ENCODE data around the gene SUMO4.

DNA sequence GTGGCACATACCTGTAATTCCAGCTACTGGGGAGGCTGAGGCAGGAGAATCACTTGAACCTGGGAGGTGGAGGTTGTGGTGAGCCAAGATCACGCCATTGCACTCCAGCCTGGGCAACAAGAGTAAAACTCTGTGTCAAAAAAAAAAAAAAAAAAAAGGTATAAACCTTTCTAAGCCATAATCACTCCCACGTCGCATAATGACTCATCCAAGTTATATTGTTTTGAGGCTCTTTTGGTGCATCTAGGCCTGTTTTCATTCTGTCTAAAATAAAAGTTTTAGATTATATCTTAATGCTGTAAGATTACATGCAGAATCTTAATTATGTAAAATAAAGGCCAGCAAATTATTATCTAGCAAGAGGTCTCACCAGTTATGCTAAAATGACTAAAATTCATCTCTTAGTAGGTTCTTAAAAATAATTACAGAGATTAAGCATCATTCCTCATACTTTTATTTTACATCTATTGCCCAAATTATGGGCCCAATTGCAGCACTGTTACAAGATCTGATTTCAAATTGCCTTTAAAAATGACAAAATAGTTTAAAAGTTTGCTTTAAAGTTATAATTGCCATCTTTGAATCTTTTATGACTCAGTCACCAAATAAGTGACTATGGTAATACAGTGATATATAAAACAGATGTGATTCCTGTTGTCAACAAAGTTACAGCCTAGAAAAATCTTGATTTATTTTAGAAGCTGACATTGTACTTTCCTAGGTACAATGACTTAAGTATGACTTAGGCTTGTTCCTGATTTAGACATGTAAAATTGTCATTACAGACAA, 10.4 kb upstream of the SUMO4 start:
- TF ChIP-seq IKZF1 (conservative IDR thresholded peaks at IDR 0.05) (no peak), ZNF274 (IDR thresholded peaks at IDR 0.05; ENCODE audit: insufficient read depth, insufficient read length) (no peak), NFYB (IDR thresholded peaks at IDR 0.05; ENCODE audit: insufficient read depth, low read depth, low read length) (no peak), EP300 (IDR thresholded peaks at IDR 0.05; ENCODE audit: borderline replicate concordance in 1 of 2, control insufficient read depth in 1 of 2, low read depth in 2 of 2, low read length in 2 of 2) (no peak), SPI1 (IDR thresholded peaks at IDR 0.05; ENCODE audit: borderline replicate concordance, insufficient read depth, low read depth, low read length) (no peak), ZNF217 (IDR thresholded peaks at IDR 0.05) (no peak), SIX5 (IDR thresholded peaks at IDR 0.05; ENCODE audit: low read depth, low read length, severe bottlenecking) (no peak), RFX5 (IDR thresholded peaks at IDR 0.05; ENCODE audit: low read depth, low read length) (no peak), ZZZ3 (IDR thresholded peaks at IDR 0.05; ENCODE audit: control insufficient read depth, insufficient read length, low read depth) (no peak), POLR2A (IDR thresholded peaks at IDR 0.05; ENCODE audit: low read depth, low read length) (no peak), POLR2AphosphoS5 (IDR thresholded peaks at IDR 0.05; ENCODE audit: low read length) (no peak)
- TF ChIP-seq, protein P1, sequence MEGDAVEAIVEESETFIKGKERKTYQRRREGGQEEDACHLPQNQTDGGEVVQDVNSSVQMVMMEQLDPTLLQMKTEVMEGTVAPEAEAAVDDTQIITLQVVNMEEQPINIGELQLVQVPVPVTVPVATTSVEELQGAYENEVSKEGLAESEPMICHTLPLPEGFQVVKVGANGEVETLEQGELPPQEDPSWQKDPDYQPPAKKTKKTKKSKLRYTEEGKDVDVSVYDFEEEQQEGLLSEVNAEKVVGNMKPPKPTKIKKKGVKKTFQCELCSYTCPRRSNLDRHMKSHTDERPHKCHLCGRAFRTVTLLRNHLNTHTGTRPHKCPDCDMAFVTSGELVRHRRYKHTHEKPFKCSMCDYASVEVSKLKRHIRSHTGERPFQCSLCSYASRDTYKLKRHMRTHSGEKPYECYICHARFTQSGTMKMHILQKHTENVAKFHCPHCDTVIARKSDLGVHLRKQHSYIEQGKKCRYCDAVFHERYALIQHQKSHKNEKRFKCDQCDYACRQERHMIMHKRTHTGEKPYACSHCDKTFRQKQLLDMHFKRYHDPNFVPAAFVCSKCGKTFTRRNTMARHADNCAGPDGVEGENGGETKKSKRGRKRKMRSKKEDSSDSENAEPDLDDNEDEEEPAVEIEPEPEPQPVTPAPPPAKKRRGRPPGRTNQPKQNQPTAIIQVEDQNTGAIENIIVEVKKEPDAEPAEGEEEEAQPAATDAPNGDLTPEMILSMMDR (IDR thresholded peaks at IDR 0.05 in 2 of 3, conservative IDR thresholded peaks at IDR 0.05 in 1 of 3; ENCODE audit: control insufficient read depth in 2 of 3, extremely low read depth in 1 of 3, insufficient read depth in 1 of 3, low read depth in 3 of 3, low read length in 3 of 3) = no peak
